HG03175 (cell line): ENCODE results near the gene TMEM131L.

ENCODE experiments used
- ATAC-seq: cut with Tn5 transposase; IDR thresholded peaks from one replicate; pipeline ENCODE4 v1.9.1; 2021; ENCODE audit warnings: mild to moderate bottlenecking, moderate library complexity; ENCODE audit not compliant: unreplicated experiment

TMEM131L gene

GRCh38 chr4:153472122-153473037 is 6.2 kb downstream of the TMEM131L start:
- ATAC-seq = peak; percentile 51

- no peak for ATAC-seq
These were observed 8.1 kb downstream of the TMEM131L start for GRCh38 chr4:153474251-153474650.

GRCh38 chr4:153476829-153477574 is 10.8 kb downstream of the TMEM131L start:
- no peak for ATAC-seq

- ATAC-seq = no peak
These were observed 12.9 kb downstream of the TMEM131L start for GRCh38 chr4:153479101-153479500.

- ATAC-seq = no peak
These were observed 14.5 kb downstream of the TMEM131L start for GRCh38 chr4:153480704-153481103.

DNA sequence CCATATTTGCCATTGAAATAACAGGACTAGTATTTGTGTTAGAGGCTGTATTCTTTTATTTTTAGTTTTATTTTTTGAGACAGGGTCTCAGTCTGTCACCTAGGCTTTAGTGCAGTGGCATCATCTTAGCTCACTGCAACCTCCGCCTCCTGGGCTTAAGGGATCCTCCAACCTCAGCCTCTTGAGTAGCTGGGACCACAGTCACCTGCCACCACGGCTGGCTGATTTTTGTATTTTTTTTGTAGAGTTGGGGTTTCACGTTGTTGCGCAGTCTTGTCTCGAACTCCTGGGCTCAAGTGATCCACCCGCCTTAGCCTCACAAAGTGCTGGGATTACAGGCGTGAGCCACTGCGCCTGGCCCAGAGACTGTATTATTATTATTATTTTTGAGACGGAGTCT is 15.3 kb downstream of the TMEM131L start:
- no peak for ATAC-seq

DNA sequence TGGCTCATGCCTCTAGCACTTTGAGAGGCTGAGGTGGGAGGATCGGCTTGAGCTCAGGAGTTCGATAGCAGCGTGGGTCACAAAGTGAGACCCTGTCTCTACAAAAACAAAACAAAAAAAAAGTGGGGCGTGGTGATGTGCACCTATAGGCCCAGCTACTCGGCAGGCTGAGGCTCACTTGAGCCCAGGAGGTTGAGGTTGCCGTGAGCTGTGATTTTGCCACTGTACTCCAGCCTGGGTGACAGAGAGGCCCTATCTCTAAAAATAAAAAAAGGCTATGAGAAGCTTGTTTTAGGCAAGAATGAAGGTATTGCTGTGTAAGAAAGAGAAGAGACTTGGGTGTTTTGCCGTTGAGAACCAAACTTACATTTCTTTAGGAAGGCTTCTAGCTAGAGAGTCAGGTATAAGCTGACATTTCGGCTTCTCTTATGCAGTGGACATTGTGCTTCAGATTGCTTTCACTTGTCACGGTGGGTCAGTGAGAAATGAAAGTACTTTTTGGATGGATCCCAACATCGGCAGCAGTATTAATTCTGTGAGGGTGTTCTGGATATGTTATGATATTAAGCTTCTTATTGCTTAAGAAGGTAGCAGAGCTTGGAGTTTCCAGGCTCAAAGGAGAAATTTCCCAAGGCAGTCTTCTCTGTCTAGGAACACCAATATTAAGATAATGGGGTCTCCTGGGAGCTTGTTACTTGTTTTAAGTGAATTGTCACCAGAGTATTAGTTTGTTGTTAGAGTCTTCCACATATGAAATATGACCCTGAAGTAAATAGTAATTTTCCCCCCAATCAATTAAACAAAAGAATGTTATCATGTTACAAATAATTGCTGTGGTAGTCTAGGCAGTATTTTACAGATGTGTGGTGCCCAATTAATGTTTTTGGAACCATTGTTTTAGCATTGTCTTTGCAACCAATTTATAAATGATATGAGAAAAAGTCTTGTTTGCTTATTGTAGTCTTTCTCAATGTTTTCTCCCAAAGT is 17.6 kb downstream of the TMEM131L start:
- ATAC-seq = no peak

DNA sequence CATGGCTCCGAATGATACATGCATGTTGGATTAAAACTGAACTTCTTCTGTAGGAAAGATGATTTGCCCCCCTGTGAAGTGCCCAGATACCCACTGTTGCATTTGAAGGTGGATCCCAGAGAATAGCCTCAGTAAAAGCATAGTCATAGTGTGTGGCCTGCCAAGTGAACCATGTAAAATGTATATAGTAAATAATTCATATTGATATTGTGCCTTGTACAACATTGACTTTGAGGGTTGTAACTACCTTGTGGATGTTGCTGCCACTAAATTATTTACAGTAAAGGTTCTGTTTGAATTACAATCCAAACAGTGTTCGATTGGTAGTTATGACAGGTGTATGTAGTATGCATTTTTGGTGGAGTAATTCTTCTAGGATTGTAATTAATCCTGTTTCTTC is 19.2 kb downstream of the TMEM131L start:
- no peak for ATAC-seq

DNA sequence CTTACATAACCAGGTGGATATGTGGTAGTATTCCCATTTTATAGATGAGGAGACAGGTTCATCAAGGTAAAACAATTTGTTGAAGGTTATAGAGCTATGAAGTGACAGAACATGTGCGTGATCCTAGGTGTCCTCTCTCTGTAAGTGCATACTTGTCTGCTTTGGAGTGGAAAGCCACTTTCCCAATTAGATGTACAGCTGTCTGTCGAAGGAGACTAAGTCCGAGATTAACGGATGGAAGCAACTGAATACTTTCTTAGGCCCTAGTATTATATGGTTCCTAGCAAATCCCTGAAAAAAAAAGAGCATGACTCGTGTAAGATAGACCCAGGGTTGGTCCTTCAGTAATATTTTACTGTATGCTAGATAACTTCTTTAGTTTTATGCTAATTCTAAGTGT is 19.7 kb downstream of the TMEM131L start:
- ATAC-seq = no peak

GRCh38 chr4:153486281-153487151 is 20.4 kb downstream of the TMEM131L start:
- ATAC-seq = no peak

- ATAC-seq = peak; percentile 42
These were observed 22.1 kb downstream of the TMEM131L start for GRCh38 chr4:153488006-153488891.

- ATAC-seq = no peak
These were observed 23.8 kb downstream of the TMEM131L start for GRCh38 chr4:153489856-153490558.

DNA sequence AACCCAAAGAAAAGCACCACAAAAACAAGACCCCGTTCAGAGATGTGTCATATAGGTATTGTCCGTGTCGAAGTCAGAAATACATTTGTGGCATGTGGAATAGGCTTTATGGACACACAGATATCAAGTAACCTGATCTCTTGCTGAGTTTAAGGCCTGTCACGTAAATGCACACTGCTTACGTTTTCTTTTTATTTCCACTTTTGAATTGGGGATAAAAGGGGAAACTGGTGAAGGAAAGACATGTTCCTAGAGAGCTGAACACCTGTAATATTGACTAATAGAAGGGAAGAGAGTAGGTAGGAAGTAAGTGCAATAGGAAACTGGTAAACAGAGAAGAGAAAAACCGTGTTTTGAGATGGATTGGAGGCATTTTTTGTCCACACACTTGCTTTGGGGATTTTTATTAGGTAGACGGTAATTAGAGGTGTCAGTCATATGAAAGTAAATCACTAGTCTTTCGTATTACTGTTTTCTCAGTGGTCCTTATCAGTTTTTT is 24.9 kb downstream of the TMEM131L start:
- ATAC-seq = no peak

DNA sequence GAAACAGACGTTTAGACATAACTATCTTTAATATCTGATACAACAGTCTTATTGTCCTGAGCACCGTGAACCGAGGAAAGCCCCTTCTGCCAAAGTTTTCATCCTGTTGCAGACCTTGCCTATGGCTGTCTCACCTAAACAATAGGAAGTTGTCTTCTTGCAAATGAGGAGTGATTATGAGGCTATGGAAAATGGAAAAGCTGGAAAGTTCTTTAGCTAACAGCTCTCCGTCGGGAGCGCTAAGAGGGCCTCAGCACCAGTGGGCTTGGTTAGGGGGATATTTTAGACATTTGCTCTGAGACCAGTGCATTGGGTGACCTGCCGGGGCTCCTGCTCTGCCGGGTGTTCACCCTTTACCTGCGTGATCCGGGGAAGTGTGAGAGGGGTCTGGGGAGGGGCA is 28.4 kb downstream of the TMEM131L start:
- no peak for ATAC-seq

- no peak for ATAC-seq
These were observed 29.5 kb downstream of the TMEM131L start for GRCh38 chr4:153495480-153496193.

- ATAC-seq = no peak
These were observed 31.0 kb downstream of the TMEM131L start for GRCh38 chr4:153497091-153497531.
